ENCODE data around the gene LGR4.
"Not testable (repeated sequence)": the region's sequence is repeated elsewhere in the genome, so short reads cannot be mapped to it uniquely, and the experiment has no call there.

DNA sequence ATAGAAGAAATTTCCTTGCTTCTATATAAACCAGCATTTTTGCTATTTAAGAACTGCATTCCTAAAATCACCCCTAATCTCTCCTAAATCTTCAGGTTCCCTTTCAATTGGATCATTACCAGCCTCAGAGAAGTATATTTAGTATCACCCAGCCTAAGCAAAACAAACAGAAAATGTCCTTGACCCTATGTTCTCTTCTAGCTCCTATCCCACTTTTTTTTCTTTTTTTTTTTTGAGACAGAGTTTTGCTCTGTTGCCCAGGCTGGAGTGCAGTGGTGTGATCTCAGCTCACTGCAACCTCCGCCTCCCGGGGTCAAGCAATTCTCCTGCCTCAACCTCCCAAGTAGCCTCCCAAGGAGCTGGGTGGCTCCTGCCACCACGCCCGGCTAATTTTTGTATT lies 137.8 kb downstream of the LGR4 start:
- not testable (repeated sequence) for TF ChIP-seq POLR2A, POLR2AphosphoS5 (IDR thresholded peaks at IDR 0.05)
- TF ChIP-seq, protein P1, sequence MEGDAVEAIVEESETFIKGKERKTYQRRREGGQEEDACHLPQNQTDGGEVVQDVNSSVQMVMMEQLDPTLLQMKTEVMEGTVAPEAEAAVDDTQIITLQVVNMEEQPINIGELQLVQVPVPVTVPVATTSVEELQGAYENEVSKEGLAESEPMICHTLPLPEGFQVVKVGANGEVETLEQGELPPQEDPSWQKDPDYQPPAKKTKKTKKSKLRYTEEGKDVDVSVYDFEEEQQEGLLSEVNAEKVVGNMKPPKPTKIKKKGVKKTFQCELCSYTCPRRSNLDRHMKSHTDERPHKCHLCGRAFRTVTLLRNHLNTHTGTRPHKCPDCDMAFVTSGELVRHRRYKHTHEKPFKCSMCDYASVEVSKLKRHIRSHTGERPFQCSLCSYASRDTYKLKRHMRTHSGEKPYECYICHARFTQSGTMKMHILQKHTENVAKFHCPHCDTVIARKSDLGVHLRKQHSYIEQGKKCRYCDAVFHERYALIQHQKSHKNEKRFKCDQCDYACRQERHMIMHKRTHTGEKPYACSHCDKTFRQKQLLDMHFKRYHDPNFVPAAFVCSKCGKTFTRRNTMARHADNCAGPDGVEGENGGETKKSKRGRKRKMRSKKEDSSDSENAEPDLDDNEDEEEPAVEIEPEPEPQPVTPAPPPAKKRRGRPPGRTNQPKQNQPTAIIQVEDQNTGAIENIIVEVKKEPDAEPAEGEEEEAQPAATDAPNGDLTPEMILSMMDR (IDR thresholded peaks at IDR 0.05 in 8 of 11, conservative IDR thresholded peaks at IDR 0.05 in 3 of 11) = not testable (repeated sequence)
